Panc1 (cell line): ENCODE data around the gene KDM7A. TPM values are rescaled to one million over a fixed set of nuclear protein-coding genes. Genes with fewer than 3 reads are reported as not detected.
"Not testable (repeated sequence)": the region's sequence is repeated elsewhere in the genome, so short reads cannot be mapped to it uniquely, and the experiment has no call there.

ENCODE experiments used
- ATAC-seq: fragments of 200-7000 bp; cut with Tn5 transposase; 2 replicates; pipeline ENCODE4 v1.9.1; 2020; ENCODE audit warnings: mild to moderate bottlenecking, moderate library complexity
- BruUV-seq: library from RNA; stranded (reverse); fragments of 400-500 nt; replicated peaks from 2 replicates; lab custom pipeline; 2021; lab: Mats Ljungman, UMichigan
- CTCF ChIA-PET: fragments of 300-600 bp; sonication (Branson Sonifier 250); formaldehyde crosslinking; loops from one replicate; lab custom pipeline; 2022; ENCODE audit warnings: antibody characterized with exemption; lab: Charles Lee
- POLR2A ChIA-PET: fragments of 300-600 bp; sonication (Branson Sonifier 250); formaldehyde crosslinking; loops from one replicate; lab custom pipeline; 2022; ENCODE audit warnings: antibody characterized with exemption; lab: Charles Lee
- DNase-seq: peaks from one replicate; pipeline ENCODE4 v3.0.0-alpha.2; 2010; ENCODE audit warnings: low read depth, low spot score
- H3K27ac ChIP-seq: 2 replicates; pipeline ENCODE4 v1.5.1; 2011; ENCODE audit warnings: mild to moderate bottlenecking, low read length, inconsistent platforms
- H3K27me3 ChIP-seq: fragments of 200-500 bp; sonication (Bioruptor generic); 2 replicates; pipeline ENCODE4 v1.6.0; 2014; ENCODE audit warnings: low read length, inconsistent platforms; ENCODE audit not compliant: control insufficient read depth, insufficient read depth
- H3K36me3 ChIP-seq: fragments of 200-500 bp; sonication (Bioruptor generic); 2 replicates; pipeline ENCODE4 v1.5.1; 2014; ENCODE audit warnings: inconsistent platforms, mild to moderate bottlenecking, low read length, moderate library complexity; ENCODE audit not compliant: control insufficient read depth, insufficient read depth
- H3K4me1 ChIP-seq: 2 replicates; pipeline ENCODE4 v1.5.1; 2011; ENCODE audit warnings: inconsistent platforms, mild to moderate bottlenecking, low read length, moderate library complexity; ENCODE audit not compliant: control insufficient read depth, insufficient read depth
- H3K4me3 ChIP-seq, 2 experiments: 2 replicates each; pipeline ENCODE4 v1.5.1; 2011 to 2012; ENCODE audit warnings: low read depth in 2 of 2, low read length in 2 of 2, mild to moderate bottlenecking in 2 of 2, inconsistent platforms in 1 of 2, moderate library complexity in 1 of 2
- H3K9me3 ChIP-seq: fragments of 200-500 bp; sonication (Bioruptor generic); 2 replicates; pipeline ENCODE4 v1.5.1; 2014; ENCODE audit warnings: low read depth, mild to moderate bottlenecking, inconsistent platforms, low read length, moderate library complexity; ENCODE audit not compliant: control insufficient read depth, insufficient read depth
- CTCF ChIP-seq: fragments of 450-650 bp; IDR thresholded peaks from 2 replicates; pipeline ENCODE4 v1.5.1; 2017; ENCODE audit warnings: mild to moderate bottlenecking
- POLR2AphosphoS5 ChIP-seq: IDR thresholded peaks from 2 replicates; pipeline ENCODE4 v1.6.1; 2012; ENCODE audit warnings: mild to moderate bottlenecking, low read depth, low read length, moderate library complexity
- SIN3A ChIP-seq: IDR thresholded peaks from 2 replicates; pipeline ENCODE4 v1.6.1; 2012; ENCODE audit warnings: low read depth, mild to moderate bottlenecking, low read length, moderate library complexity, borderline replicate concordance; ENCODE audit not compliant: insufficient read depth
- TCF7L2 ChIP-seq: IDR thresholded peaks from 2 replicates; pipeline ENCODE4 v1.6.1; 2011; ENCODE audit warnings: mild to moderate bottlenecking, low read depth, low read length, inconsistent platforms
- in situ Hi-C: cut with HindIII; loops from 2 replicates; pipeline ENCODE4 v1.10.0; 2016; ENCODE audit warnings: low sequenced_read_pairs, low pct_unique_long_range_greater_than_20kb
- intact Hi-C: fragments of 100-400 bp; cut with micrococcal nuclease; formaldehyde crosslinking; loops from one replicate; pipeline ENCODE4 v1.10.0; 2022; ENCODE audit not compliant: unreplicated experiment
- total RNA-seq: library from RNA; stranded (reverse); gene quantifications from one replicate; pipeline ENCODE4 v1.2.1, GENCODE V29; 2021; ENCODE audit not compliant: unreplicated experiment
- TF ChIP-seq, protein P1 (sequence below), 2 experiments: IDR thresholded peaks; 2 replicates each; pipeline ENCODE4 v1.6.1; 2011 to 2012; ENCODE audit warnings: low read depth in 2 of 2, control low read depth in 1 of 2, low read length in 1 of 2, mild to moderate bottlenecking in 1 of 2, moderate library complexity in 1 of 2; ENCODE audit not compliant: insufficient read depth in 1 of 2

The KDM7A gene
- total RNA-seq, 1 experiment from 2014 or later = 3.6 TPM

- BruUV-seq = no TSS peak
- Histone ChIP-seq H3K27me3 (peaks cover 11% of the 10 kb centered on the region), H3K4me3 (no peak overlapping the region), H3K4me1 (no peaks in the 10 kb centered on the region), H3K36me3 (no peaks in the 10 kb centered on the region), H3K9me3 (no peaks in the 10 kb centered on the region), H3K27ac (no peak overlapping the region)
- in situ Hi-C loops = no loop called here
- TF ChIP-seq TCF7L2 (no peak), POLR2AphosphoS5 (no peak), SIN3A (no peak), CTCF (no peak)
- TF ChIP-seq, protein P1, sequence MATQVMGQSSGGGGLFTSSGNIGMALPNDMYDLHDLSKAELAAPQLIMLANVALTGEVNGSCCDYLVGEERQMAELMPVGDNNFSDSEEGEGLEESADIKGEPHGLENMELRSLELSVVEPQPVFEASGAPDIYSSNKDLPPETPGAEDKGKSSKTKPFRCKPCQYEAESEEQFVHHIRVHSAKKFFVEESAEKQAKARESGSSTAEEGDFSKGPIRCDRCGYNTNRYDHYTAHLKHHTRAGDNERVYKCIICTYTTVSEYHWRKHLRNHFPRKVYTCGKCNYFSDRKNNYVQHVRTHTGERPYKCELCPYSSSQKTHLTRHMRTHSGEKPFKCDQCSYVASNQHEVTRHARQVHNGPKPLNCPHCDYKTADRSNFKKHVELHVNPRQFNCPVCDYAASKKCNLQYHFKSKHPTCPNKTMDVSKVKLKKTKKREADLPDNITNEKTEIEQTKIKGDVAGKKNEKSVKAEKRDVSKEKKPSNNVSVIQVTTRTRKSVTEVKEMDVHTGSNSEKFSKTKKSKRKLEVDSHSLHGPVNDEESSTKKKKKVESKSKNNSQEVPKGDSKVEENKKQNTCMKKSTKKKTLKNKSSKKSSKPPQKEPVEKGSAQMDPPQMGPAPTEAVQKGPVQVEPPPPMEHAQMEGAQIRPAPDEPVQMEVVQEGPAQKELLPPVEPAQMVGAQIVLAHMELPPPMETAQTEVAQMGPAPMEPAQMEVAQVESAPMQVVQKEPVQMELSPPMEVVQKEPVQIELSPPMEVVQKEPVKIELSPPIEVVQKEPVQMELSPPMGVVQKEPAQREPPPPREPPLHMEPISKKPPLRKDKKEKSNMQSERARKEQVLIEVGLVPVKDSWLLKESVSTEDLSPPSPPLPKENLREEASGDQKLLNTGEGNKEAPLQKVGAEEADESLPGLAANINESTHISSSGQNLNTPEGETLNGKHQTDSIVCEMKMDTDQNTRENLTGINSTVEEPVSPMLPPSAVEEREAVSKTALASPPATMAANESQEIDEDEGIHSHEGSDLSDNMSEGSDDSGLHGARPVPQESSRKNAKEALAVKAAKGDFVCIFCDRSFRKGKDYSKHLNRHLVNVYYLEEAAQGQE (IDR thresholded peaks at IDR 0.05; ENCODE audit: insufficient read depth in 1 of 2, low read depth in 2 of 2, low read length in 1 of 2) = no peak
- DNase-seq (no peak), ATAC-seq (no peak)
- ChIA-PET CTCF (no interaction called here), POLR2A (interaction anchor here (0.6 kb wide), 1 partner anchor 220 kb away, joined by 3 read pairs; no protein-coding TSS in a partner anchor)
- intact Hi-C loops = no loop called here
Observed at GRCh38 chr7:140203556-140203955, 26.8 kb upstream of the KDM7A start.

DNA sequence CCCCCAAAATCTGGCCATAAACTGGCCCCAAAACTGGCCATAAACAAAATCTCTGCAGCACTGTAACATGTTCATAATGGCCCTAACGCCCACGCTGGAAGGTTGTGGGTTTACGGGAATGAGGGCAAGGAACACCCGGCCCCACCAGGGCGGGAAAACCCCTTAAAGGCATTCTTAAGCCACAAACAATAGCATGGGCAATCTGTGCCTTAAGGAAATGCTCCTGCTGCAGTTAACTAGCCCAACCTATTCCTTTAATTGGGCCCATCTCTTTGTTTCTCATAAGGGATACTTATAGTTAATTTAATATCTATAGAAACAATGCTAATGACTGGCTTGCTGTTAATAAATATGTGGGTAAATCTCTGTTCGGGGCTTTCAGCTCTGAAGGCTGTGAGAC lies 26.2 kb upstream of the KDM7A start:
- DNase-seq, H3K9me3 ChIP-seq, H3K4me3 ChIP-seq, H3K27ac ChIP-seq, intact Hi-C loops, ATAC-seq, H3K36me3 ChIP-seq, in situ Hi-C loops, CTCF ChIA-PET, H3K4me1 ChIP-seq, BruUV-seq: not testable (repeated sequence)
- peaks cover 11% of the 10 kb centered on the region for H3K27me3 ChIP-seq
- POLR2A ChIA-PET = interaction anchor here (0.6 kb wide), 1 partner anchor 1402 kb away, joined by 15 read pairs; no protein-coding TSS in a partner anchor

DNA sequence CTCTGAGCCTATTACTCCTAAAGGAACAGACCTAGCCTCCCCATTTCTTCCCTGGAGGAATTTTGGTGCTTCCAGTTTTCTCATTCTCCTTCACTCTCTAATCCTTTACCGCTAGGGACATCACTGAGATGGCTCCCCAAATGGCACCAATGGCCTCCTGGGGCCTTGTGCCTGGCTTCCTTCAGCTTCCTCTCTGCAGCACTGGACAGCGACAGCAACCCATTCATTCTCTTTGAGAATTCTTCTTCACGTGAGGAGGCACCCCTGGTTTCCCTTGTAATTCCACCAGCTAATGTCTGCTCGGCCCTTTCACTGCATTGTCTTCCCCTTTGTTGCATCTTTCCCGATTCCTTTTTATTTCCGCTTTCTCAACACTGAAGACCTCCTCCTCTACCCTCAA lies 24.6 kb upstream of the KDM7A start:
- H3K27ac ChIP-seq = no peak overlapping the region
- H3K9me3 ChIP-seq = no peaks in the 10 kb centered on the region
- H3K4me1 ChIP-seq = no peaks in the 10 kb centered on the region
- ChIA-PET POLR2A (no interaction called here), CTCF (no interaction called here)
- no peak for DNase-seq
- intact Hi-C loops = no loop called here
- no peak for TF ChIP-seq POLR2AphosphoS5
- TF ChIP-seq TCF7L2 = no peak
- TF ChIP-seq, protein P1 (IDR thresholded peaks at IDR 0.05; ENCODE audit: insufficient read depth in 1 of 2, low read depth in 2 of 2, low read length in 1 of 2) = peak; percentile 51 to 56; a peak in 1 of 4 replicates
- TF ChIP-seq SIN3A = no peak
- no peak for TF ChIP-seq CTCF
- peaks cover 2% of the 10 kb centered on the region for H3K27me3 ChIP-seq
- no peak for ATAC-seq
- H3K4me3 ChIP-seq = no peak overlapping the region
- BruUV-seq = no TSS peak
- in situ Hi-C loops = no loop called here
- no peaks in the 10 kb centered on the region for H3K36me3 ChIP-seq
